ENCODE results near the gene ADORA1.

ADORA1 gene

DNA sequence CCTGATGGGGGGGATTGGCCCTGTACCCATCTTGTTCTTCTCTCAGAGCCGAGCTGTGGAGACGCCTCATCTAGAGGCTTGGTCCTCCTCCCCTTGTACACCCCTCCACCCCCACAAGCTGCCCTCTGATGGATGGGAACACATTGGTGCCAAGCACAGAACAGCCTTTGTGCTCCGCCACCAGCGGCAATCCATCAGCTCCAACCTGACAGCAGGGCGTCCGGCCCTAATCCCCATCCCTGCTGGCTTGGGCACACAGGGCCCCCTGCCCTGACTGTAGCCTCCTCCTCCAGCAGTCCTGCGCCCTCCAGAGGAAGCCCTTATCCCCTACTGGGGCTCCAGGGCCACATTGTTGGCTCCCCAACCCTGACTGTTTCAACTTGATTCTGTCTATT lies 37.9 kb upstream of the ADORA1 start:
- no peak overlapping the region for H3K4me3 ChIP-seq (ENCODE audit: insufficient read depth, low read length, poor library complexity, severe bottlenecking)
- no peaks in the 10 kb centered on the region for H3K79me2 ChIP-seq (ENCODE audit: insufficient read depth, low read length)
- H3K4me2 ChIP-seq (ENCODE audit: low read depth, low read length, poor library complexity, severe bottlenecking), result no peak overlapping the region
- no peak overlapping the region for H3K27ac ChIP-seq (ENCODE audit: low read depth, low read length)
- no peaks in the 10 kb centered on the region for H3K9me3 ChIP-seq (ENCODE audit: insufficient read depth, low read length)
- no peak overlapping the region for H2AFZ ChIP-seq (ENCODE audit: low read depth, low read length, severe bottlenecking)
- no peaks in the 10 kb centered on the region for H3K36me3 ChIP-seq (ENCODE audit: low read length)
- no peaks in the 10 kb centered on the region for H3K9me2 ChIP-seq (replicated peaks; ENCODE audit: insufficient read depth, low read length)
- H3F3A ChIP-seq (ENCODE audit: insufficient read depth), result no peaks in the 10 kb centered on the region
- no peaks in the 10 kb centered on the region for H3K27me3 ChIP-seq (ENCODE audit: low read length)
- TF ChIP-seq EZH2phosphoT487 (conservative IDR thresholded peaks at IDR 0.05; ENCODE audit: low read length), result no peak
- TF ChIP-seq, protein P1, sequence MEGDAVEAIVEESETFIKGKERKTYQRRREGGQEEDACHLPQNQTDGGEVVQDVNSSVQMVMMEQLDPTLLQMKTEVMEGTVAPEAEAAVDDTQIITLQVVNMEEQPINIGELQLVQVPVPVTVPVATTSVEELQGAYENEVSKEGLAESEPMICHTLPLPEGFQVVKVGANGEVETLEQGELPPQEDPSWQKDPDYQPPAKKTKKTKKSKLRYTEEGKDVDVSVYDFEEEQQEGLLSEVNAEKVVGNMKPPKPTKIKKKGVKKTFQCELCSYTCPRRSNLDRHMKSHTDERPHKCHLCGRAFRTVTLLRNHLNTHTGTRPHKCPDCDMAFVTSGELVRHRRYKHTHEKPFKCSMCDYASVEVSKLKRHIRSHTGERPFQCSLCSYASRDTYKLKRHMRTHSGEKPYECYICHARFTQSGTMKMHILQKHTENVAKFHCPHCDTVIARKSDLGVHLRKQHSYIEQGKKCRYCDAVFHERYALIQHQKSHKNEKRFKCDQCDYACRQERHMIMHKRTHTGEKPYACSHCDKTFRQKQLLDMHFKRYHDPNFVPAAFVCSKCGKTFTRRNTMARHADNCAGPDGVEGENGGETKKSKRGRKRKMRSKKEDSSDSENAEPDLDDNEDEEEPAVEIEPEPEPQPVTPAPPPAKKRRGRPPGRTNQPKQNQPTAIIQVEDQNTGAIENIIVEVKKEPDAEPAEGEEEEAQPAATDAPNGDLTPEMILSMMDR (IDR thresholded peaks at IDR 0.05; ENCODE audit: insufficient read depth, low read length, poor library complexity, severe bottlenecking), result no peak
- no peak overlapping the region for H3K9ac ChIP-seq (ENCODE audit: low read length)
- H4K20me1 ChIP-seq (ENCODE audit: low read depth, low read length), result no peaks in the 10 kb centered on the region

DNA sequence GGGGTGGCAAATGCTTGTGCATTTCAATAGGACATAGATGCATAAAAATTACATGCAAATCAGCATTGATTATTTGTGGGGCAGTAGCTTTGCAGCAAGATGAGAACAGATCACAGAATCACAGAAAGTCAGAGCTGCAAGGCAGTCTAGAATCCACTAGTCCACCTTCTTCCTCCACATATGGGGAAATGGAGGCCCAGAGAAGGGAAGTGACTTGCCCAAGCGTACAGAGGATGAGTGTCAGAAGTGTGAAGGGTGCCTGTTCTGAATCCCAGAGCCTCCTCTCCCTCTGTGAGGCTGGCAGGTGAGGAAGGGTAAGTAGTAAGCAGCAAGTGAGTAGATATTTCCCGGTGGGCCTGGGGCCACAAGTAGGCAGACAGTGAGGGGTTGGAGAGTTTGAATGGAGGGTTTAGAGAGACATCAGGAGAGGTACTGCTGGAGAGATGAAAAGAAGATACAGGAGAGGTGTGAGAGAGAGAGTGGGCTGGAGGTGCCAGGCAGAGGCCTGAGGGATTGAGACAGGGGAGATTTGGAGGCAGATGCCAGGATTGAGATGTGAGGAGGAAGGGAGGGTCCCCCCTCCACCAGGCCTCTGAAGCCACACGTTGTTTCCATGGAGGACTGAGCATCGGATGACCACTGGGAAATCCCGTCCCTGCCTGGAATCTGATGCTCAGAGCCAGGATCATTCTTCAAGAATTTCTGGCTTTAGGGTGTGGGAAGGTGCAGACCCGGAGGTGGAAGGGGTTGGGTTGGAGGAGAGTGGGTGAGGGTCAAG lies 36.9 kb upstream of the ADORA1 start:
- Histone ChIP-seq H3K9me2 (replicated peaks; ENCODE audit: insufficient read depth, low read length) (no peaks in the 10 kb centered on the region), H2AFZ (ENCODE audit: low read depth, low read length, severe bottlenecking) (no peak overlapping the region), H3K36me3 (ENCODE audit: low read length) (no peaks in the 10 kb centered on the region), H3K27ac (ENCODE audit: low read depth, low read length) (no peak overlapping the region), H3K9me3 (ENCODE audit: insufficient read depth, low read length) (0 out of 2 replicates have a peak, but pooled peaks cover 8% of the 10 kb centered on the region), H3K79me2 (ENCODE audit: insufficient read depth, low read length) (no peaks in the 10 kb centered on the region), H4K20me1 (ENCODE audit: low read depth, low read length) (no peaks in the 10 kb centered on the region), H3F3A (ENCODE audit: insufficient read depth) (no peaks in the 10 kb centered on the region), H3K27me3 (ENCODE audit: low read length) (no peaks in the 10 kb centered on the region), H3K9ac (ENCODE audit: low read length) (no peak overlapping the region), H3K4me3 (ENCODE audit: insufficient read depth, low read length, poor library complexity, severe bottlenecking) (no peak overlapping the region), H3K4me2 (ENCODE audit: low read depth, low read length, poor library complexity, severe bottlenecking) (no peak overlapping the region)
- TF ChIP-seq, protein P1 (IDR thresholded peaks at IDR 0.05; ENCODE audit: insufficient read depth, low read length, poor library complexity, severe bottlenecking), result no peak
- TF ChIP-seq EZH2phosphoT487 (conservative IDR thresholded peaks at IDR 0.05; ENCODE audit: low read length), result no peak

DNA sequence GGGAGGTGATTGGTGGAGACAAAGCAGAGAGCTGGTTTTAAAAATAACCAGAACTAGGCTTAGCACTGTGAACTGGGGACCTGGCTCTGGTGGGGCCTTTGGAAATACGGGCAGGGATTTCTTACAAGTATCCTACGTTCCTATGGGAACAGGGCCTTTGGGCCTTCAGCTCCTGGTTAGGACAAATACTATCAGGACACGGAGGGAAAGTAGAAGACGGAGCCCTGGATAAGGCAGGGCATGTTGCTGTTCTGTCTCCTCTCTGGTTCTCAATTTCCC lies 36.4 kb upstream of the ADORA1 start:
- H4K20me1 ChIP-seq (ENCODE audit: low read depth, low read length), result no peaks in the 10 kb centered on the region
- H3K4me2 ChIP-seq (ENCODE audit: low read depth, low read length, poor library complexity, severe bottlenecking), result no peak overlapping the region
- H3K9me2 ChIP-seq (replicated peaks; ENCODE audit: insufficient read depth, low read length), result no peaks in the 10 kb centered on the region
- H3K9ac ChIP-seq (ENCODE audit: low read length), result no peak overlapping the region
- H3F3A ChIP-seq (ENCODE audit: insufficient read depth), result no peaks in the 10 kb centered on the region
- H3K9me3 ChIP-seq (ENCODE audit: insufficient read depth, low read length), result 0 out of 2 replicates have a peak, but pooled peaks cover 8% of the 10 kb centered on the region
- no peaks in the 10 kb centered on the region for H3K36me3 ChIP-seq (ENCODE audit: low read length)
- no peaks in the 10 kb centered on the region for H3K79me2 ChIP-seq (ENCODE audit: insufficient read depth, low read length)
- H2AFZ ChIP-seq (ENCODE audit: low read depth, low read length, severe bottlenecking), result no peak overlapping the region
- TF ChIP-seq, protein P1 (IDR thresholded peaks at IDR 0.05; ENCODE audit: insufficient read depth, low read length, poor library complexity, severe bottlenecking), result no peak
- TF ChIP-seq EZH2phosphoT487 (conservative IDR thresholded peaks at IDR 0.05; ENCODE audit: low read length), result no peak
- no peaks in the 10 kb centered on the region for H3K27me3 ChIP-seq (ENCODE audit: low read length)
- H3K27ac ChIP-seq (ENCODE audit: low read depth, low read length), result no peak overlapping the region
- H3K4me3 ChIP-seq (ENCODE audit: insufficient read depth, low read length, poor library complexity, severe bottlenecking), result no peak overlapping the region

Measured in SU-DHL-6 (cell line).